ENCODE results near the gene FILIP1. TPM values are rescaled to one million over a fixed set of nuclear protein-coding genes. Genes with fewer than 3 reads are reported as not detected.

Gene FILIP1
- total and polyA plus RNA-seq, 10 of the 15 experiments (the other 5 are each of a cell fraction or from before 2014, with no cell fraction given) = 0.23 to 2.0 (median 0.44) TPM

- TF ChIP-seq, protein P1, sequence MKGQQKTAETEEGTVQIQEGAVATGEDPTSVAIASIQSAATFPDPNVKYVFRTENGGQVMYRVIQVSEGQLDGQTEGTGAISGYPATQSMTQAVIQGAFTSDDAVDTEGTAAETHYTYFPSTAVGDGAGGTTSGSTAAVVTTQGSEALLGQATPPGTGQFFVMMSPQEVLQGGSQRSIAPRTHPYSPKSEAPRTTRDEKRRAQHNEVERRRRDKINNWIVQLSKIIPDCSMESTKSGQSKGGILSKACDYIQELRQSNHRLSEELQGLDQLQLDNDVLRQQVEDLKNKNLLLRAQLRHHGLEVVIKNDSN (IDR thresholded peaks at IDR 0.05; ENCODE audit: borderline replicate concordance, extremely low read length, insufficient read depth, low read depth, low read length) = no peak
- TF ChIP-seq, protein P2, sequence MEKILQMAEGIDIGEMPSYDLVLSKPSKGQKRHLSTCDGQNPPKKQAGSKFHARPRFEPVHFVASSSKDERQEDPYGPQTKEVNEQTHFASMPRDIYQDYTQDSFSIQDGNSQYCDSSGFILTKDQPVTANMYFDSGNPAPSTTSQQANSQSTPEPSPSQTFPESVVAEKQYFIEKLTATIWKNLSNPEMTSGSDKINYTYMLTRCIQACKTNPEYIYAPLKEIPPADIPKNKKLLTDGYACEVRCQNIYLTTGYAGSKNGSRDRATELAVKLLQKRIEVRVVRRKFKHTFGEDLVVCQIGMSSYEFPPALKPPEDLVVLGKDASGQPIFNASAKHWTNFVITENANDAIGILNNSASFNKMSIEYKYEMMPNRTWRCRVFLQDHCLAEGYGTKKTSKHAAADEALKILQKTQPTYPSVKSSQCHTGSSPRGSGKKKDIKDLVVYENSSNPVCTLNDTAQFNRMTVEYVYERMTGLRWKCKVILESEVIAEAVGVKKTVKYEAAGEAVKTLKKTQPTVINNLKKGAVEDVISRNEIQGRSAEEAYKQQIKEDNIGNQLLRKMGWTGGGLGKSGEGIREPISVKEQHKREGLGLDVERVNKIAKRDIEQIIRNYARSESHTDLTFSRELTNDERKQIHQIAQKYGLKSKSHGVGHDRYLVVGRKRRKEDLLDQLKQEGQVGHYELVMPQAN (conservative IDR thresholded peaks at IDR 0.05) = no peak
Observed at GRCh38 chr6:75267461-75267860, 226.1 kb downstream of the FILIP1 start (continued).

DNA sequence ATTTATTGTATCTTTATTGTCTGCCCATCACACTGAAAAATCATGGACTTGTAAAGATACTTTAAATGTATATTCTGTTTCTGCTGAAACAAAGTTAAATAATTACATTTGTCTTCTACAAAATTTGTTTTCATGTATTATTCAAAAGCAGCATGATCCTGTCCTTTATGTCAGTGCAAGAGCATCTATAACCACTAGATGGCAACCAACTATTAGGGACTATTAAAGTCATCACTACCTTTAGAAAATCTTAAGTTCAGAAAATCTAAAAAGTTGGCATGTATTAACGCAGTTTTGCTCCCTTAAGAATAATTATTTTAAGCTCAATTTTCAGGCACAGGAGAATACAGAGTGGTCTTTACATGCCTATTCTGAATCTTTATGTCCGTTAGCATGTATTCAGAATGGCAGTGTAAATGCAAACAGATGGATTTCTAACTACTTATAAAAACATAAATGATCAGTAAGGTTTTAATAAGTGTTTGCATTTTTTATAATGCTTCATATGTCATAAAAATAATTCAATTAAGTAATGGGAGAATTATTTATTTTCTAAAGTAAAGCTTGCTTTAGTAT is 226.8 kb downstream of the FILIP1 start:
- ChIA-PET POLR2A (no interaction called here), CTCF (interaction anchor here (0.6 to 6.7 kb wide), 39 partner anchors 9 to 605 kb away, joined by 3 to 163 read pairs (median 4); partner anchors contain the start of genes COX7A2, FILIP1 and TMEM30A), SMC1A (ENCODE audit: uncharacterized antibody, unreplicated experiment) (interaction anchor here (0.5 to 8.5 kb wide), 26 partner anchors 8 to 1668 kb away, joined by 3 to 196 read pairs (median 4); partner anchors contain the start of genes FILIP1 and TMEM30A), RAD21 (ENCODE audit: unreplicated experiment) (interaction anchor here (0.5 to 9.2 kb wide), 27 partner anchors 9 to 528 kb away, joined by 3 to 142 read pairs (median 5); partner anchors contain the start of genes COX7A2, FILIP1 and TMEM30A)
- H3K27ac ChIP-seq (ENCODE audit: control insufficient read depth, insufficient read depth) = no peak overlapping the region
- no peak overlapping the region for H3K9ac ChIP-seq (ENCODE audit: control insufficient read depth, insufficient read depth, low read length)
- intact Hi-C loops (cut with micrococcal nuclease; ENCODE audit: unreplicated experiment) = loop anchor here (1.0 to 2.0 kb wide), 2 partner anchors 18 to 259 kb away; partner anchors contain the start of gene TMEM30A
- FAIRE-seq = peak; percentile 84
- peaks cover 2% of the 10 kb centered on the region for H3K9me3 ChIP-seq (replicated peaks; ENCODE audit: control insufficient read depth, insufficient read depth, low read length)
- 46% methylated on average over 2 of the region's 2 CpGs for WGBS (ENCODE audit: insufficient coverage, insufficient replicate concordance, low lambda C conversion rate, missing lambda C conversion rate)
- no peak for DNase-seq (ENCODE audit: low read depth, low spot score)
- peak; percentile 76 for ATAC-seq
- no peaks in the 10 kb centered on the region for H3K4me1 ChIP-seq (ENCODE audit: control insufficient read depth, insufficient read depth, low read length)
- no peak overlapping the region for H3K4me2 ChIP-seq (ENCODE audit: control insufficient read depth, insufficient read depth)
- no peaks in the 10 kb centered on the region for H4K20me1 ChIP-seq (ENCODE audit: control insufficient read depth, insufficient read depth)
- in situ Hi-C loops (cut with MboI) = no loop called here
- no peaks in the 10 kb centered on the region for H3K27me3 ChIP-seq (replicated peaks in 1 of 2; ENCODE audit: control insufficient read depth in 2 of 2, insufficient read depth in 2 of 2, low read length in 1 of 2)
- H3K36me3 ChIP-seq (ENCODE audit: control insufficient read depth in 2 of 2, insufficient read depth in 2 of 2, low read length in 1 of 2) = peaks cover 1 to 16% of the 10 kb centered on the region in 2 experiments; a peak in 2 of 4 replicates
- H3K4me3 ChIP-seq = no peak overlapping the region
- H2AFZ ChIP-seq (ENCODE audit: control insufficient read depth, low read depth, low read length) = no peak overlapping the region
- peaks cover 67% of the 10 kb centered on the region for H3K79me2 ChIP-seq (ENCODE audit: control insufficient read depth, insufficient read depth, low read length)
- BruUV-seq (replicated peaks) = no TSS peak
- TF ChIP-seq, protein P3, sequence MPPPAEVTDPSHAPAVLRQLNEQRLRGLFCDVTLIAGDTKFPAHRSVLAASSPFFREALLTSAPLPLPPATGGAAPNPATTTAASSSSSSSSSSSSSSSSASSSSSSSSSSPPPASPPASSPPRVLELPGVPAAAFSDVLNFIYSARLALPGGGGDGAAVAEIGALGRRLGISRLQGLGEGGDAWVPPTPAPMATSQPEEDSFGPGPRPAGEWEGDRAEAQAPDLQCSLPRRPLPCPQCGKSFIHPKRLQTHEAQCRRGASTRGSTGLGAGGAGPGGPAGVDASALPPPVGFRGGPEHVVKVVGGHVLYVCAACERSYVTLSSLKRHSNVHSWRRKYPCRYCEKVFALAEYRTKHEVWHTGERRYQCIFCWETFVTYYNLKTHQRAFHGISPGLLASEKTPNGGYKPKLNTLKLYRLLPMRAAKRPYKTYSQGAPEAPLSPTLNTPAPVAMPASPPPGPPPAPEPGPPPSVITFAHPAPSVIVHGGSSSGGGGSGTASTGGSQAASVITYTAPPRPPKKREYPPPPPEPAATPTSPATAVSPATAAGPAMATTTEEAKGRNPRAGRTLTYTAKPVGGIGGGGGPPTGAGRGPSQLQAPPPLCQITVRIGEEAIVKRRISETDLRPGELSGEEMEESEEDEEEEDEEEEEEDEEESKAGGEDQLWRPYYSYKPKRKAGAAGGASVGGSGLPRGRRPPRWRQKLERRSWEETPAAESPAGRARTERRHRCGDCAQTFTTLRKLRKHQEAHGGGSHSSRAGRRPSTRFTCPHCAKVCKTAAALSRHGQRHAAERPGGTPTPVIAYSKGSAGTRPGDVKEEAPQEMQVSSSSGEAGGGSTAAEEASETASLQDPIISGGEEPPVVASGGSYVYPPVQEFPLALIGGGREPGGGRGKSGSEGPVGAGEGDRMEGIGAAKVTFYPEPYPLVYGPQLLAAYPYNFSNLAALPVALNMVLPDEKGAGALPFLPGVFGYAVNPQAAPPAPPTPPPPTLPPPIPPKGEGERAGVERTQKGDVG (CRISPR knock-in tag; IDR thresholded peaks at IDR 0.05) = no peak
- TF ChIP-seq NR2C1 (IDR thresholded peaks at IDR 0.05) (no peak), ZNF217 (IDR thresholded peaks at IDR 0.05) (0 out of 2 replicates have a peak, but pooled peaks have one; percentile 31)
- TF ChIP-seq, protein P4, sequence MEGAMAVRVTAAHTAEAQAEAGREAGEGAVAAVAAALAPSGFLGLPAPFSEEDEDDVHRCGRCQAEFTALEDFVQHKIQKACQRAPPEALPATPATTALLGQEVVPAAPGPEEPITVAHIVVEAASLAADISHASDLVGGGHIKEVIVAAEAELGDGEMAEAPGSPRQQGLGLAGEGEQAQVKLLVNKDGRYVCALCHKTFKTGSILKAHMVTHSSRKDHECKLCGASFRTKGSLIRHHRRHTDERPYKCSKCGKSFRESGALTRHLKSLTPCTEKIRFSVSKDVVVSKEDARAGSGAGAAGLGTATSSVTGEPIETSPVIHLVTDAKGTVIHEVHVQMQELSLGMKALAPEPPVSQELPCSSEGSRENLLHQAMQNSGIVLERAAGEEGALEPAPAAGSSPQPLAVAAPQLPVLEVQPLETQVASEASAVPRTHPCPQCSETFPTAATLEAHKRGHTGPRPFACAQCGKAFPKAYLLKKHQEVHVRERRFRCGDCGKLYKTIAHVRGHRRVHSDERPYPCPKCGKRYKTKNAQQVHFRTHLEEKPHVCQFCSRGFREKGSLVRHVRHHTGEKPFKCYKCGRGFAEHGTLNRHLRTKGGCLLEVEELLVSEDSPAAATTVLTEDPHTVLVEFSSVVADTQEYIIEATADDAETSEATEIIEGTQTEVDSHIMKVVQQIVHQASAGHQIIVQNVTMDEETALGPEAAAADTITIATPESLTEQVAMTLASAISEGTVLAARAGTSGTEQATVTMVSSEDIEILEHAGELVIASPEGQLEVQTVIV (IDR thresholded peaks at IDR 0.05; ENCODE audit: borderline replicate concordance, partially characterized antibody) = no peak
- TF ChIP-seq, protein P5, sequence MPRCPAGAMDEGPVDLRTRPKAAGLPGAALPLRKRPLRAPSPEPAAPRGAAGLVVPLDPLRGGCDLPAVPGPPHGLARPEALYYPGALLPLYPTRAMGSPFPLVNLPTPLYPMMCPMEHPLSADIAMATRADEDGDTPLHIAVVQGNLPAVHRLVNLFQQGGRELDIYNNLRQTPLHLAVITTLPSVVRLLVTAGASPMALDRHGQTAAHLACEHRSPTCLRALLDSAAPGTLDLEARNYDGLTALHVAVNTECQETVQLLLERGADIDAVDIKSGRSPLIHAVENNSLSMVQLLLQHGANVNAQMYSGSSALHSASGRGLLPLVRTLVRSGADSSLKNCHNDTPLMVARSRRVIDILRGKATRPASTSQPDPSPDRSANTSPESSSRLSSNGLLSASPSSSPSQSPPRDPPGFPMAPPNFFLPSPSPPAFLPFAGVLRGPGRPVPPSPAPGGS (IDR thresholded peaks at IDR 0.05; ENCODE audit: borderline replicate concordance, insufficient read depth, low read depth, low read length, poor library complexity, severe bottlenecking) = no peak

Measured in GM12878 (cell line).